Measurements from ENCODE around the gene PHF21B.

DNA sequence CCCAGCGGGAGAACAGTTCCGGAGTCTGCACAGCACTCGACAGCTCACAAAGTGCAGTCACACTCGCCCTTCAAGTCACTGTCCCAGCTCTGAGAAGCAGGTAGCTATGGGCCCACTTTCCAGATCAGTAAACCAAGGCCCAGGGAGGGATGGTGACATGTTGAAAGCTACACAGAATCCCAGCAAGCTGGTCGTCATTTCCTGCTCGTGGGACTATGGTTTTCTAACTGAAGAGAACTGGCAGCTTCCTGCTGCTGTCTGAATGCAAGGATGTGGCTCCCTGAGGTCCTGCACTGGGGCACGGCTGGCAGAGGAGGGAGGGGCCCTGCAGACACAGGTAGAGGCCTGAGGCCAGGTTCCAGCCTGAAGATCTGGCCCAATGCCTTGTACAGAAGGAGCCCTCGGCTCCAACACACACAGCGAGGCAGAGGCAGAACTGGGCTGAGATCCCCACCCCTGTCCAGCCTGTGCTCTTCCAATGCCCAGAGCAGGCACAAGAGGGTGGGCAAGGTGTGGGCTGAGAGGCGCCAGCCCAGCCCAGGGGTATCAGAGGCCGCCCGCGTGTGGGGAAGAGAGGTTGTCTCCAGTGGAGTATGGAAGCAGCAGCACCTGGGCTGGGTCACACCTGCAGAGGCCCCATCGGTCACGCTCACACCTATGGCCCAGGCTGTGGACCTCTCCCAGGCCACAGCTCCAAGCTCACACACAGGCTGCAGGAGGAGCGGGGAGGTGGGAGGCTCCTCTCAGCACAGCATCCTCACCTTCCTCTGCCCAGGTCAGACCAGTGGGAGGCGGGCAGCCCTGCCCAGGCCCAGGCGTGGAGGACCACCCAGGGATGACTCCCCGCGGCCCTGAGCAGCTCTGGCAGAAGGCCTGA, 119.2 kb downstream of the PHF21B start:
- TF ChIP-seq POLR2AphosphoS5 (IDR thresholded peaks at IDR 0.05; ENCODE audit: low read depth) (no peak), CTCF (conservative IDR thresholded peaks at IDR 0.05; ENCODE audit: low read depth in 2 of 2) (no peak)
